Breast epithelium (tissue), 4 donors: Measurements from ENCODE around the gene VAV3. TPM values are rescaled to one million over a fixed set of nuclear protein-coding genes. Genes with fewer than 3 reads are reported as not detected.

Experiments used
- DNase-seq, 2 donors: peaks; one replicate each; pipeline ENCODE4 v3.0.0-alpha.2; 2019; ENCODE audit warnings: low spot score in 2 of 2
- H3K27ac ChIP-seq, 2 donors: fragments of 200-600 bp; sonication (generic) in 1 of 2; one replicate each; pipeline ENCODE4 v1.5.1; 2016 to 2019; ENCODE audit warnings: mild to moderate bottlenecking in 1 of 2
- H3K27me3 ChIP-seq, 2 donors: fragments of 200-600 bp; sonication (generic) in 1 of 2; one replicate each; pipeline versions ENCODE4 v1.5.1 to v1.6.0; 2017 to 2019; ENCODE audit warnings: control low read depth in 1 of 2, mild to moderate bottlenecking in 1 of 2
- H3K36me3 ChIP-seq: fragments of 200-600 bp; one replicate; pipeline ENCODE4 v1.5.1; 2019
- H3K4me1 ChIP-seq, 2 donors: fragments of 200-600 bp; sonication (generic); one replicate each; pipeline ENCODE4 v1.5.1; 2016 to 2019; ENCODE audit warnings: control low read depth in 1 of 2
- H3K4me3 ChIP-seq, 3 donors: fragments of 200-600 bp; sonication (generic); 1 replicate in 2 of 3; 2 replicates in 1 of 3; pipeline ENCODE4 v1.5.1; 2016 to 2019; ENCODE audit warnings: mild to moderate bottlenecking in 3 of 3, moderate library complexity in 2 of 3
- H3K9me3 ChIP-seq, 2 donors: fragments of 200-600 bp; sonication (generic) in 1 of 2; one replicate each; pipeline ENCODE4 v1.5.1; 2016 to 2019; ENCODE audit warnings: control low read depth in 1 of 2
- POLR2A ChIP-seq: fragments of 450-650 bp; IDR thresholded peaks from one replicate; pipeline ENCODE4 v1.6.1; 2016; ENCODE audit warnings: antibody characterized with exemption, mild to moderate bottlenecking, moderate library complexity
- POLR2AphosphoS5 ChIP-seq, 3 donors: sonication (generic); formaldehyde crosslinking; IDR thresholded peaks; one replicate each; pipeline ENCODE4 v1.6.1; 2017; ENCODE audit warnings: antibody characterized with exemption in 3 of 3
- intact Hi-C: fragments of 100-400 bp; cut with DNase I; formaldehyde crosslinking; loops from one replicate; pipeline ENCODE4 v1.15.1; 2023; ENCODE audit warnings: low total_unique reads
- total RNA-seq, 3 donors: library from RNA; depleted of rRNA; stranded (reverse); fragments of >200 nt; gene quantifications; one replicate each; pipeline ENCODE4 v1.1.0, GENCODE V29; 2016
- TF ChIP-seq, protein P1 (sequence below), 3 donors: fragments of 450-650 bp; IDR thresholded peaks; one replicate each; pipeline ENCODE4 v1.5.1; 2016 to 2017; ENCODE audit warnings: antibody characterized with exemption in 3 of 3, mild to moderate bottlenecking in 3 of 3, moderate library complexity in 3 of 3

The VAV3 gene
- total RNA-seq, 3 donors from 2014 or later: 8.0 to 153 (median 113) TPM

DNA sequence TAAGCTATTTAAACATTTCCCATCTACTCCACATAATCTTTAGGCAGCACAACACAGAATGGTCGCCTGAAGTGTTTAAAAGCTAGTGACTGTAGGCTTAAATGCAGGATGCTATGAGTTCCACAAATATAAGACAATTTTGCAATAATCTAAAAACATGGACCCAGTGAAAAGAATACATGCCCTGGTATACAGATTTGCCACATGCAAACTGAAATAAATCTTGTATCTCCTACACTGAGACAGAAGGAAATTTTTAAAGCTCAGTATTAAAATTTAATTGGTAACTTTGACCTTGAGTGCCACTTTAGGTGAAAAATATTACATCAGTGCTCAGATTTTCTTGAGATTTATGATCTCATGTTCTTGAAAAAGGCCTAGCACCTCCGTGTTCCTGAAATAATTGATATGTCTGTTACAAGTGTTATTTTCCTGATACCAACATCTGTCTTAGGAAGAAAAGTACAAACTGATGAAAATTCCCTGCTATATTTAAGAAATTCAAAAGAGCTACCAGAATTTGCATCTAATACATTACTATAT lies 285.5 kb downstream of the VAV3 start:
- Histone ChIP-seq H3K9me3 (peaks cover 3 to 4% of the 10 kb centered on the region in 2 donors), H3K36me3 (no peaks in the 10 kb centered on the region), H3K27ac (no peak overlapping the region), H3K4me1 (no peaks in the 10 kb centered on the region), H3K27me3 (no peaks in the 10 kb centered on the region), H3K4me3 (no peak overlapping the region)
- TF ChIP-seq POLR2A: no peak
- TF ChIP-seq, protein P1, sequence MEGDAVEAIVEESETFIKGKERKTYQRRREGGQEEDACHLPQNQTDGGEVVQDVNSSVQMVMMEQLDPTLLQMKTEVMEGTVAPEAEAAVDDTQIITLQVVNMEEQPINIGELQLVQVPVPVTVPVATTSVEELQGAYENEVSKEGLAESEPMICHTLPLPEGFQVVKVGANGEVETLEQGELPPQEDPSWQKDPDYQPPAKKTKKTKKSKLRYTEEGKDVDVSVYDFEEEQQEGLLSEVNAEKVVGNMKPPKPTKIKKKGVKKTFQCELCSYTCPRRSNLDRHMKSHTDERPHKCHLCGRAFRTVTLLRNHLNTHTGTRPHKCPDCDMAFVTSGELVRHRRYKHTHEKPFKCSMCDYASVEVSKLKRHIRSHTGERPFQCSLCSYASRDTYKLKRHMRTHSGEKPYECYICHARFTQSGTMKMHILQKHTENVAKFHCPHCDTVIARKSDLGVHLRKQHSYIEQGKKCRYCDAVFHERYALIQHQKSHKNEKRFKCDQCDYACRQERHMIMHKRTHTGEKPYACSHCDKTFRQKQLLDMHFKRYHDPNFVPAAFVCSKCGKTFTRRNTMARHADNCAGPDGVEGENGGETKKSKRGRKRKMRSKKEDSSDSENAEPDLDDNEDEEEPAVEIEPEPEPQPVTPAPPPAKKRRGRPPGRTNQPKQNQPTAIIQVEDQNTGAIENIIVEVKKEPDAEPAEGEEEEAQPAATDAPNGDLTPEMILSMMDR (IDR thresholded peaks at IDR 0.05): no peak
- intact Hi-C loops: no loop called here
- no peak for DNase-seq

DNA sequence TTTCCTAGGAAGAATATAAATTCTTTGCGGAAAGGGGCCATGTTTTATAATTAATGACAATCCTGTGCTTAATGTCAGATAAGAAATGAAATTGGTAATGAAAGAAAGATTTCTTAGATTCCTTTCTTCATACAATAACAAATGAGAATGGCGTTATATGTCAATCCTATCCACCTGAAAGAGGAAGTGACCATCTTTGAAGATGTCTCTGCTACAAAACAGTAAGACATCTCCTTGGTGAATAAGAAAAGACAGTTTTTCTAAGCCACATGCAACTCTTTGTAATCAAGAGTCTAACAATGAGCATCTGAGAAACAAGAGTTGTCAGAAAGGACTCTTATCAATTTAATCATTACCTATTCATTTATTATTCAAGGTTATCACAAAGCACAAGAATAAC lies 286.0 kb downstream of the VAV3 start:
- H3K27ac ChIP-seq: no peak overlapping the region
- no peak for DNase-seq

DNA sequence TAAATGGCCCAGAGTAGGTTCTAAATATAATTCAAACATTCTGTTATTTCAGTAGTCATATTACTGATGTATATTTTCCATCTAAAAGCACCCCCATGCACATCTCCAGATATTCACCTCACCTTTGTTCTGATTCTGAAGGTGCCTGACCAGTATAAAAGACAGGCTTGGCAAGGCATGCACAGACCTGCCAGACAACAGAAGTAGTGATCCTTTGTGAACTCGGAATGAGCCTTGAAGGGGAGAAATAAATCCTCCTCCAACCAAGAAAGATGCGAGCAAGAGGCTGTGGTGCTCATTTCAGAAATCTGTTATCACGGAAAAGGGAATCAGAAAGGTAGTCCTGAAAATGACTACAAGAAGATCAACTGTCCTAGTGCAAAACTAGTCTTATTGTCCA lies 287.3 kb downstream of the VAV3 start:
- H3K27ac ChIP-seq: peak overlapping the region; percentile 23 to 33
- H3K4me3 ChIP-seq: no peak overlapping the region
- intact Hi-C loops: no loop called here
- TF ChIP-seq POLR2AphosphoS5 (IDR thresholded peaks at IDR 0.05): no peak
- TF ChIP-seq, protein P1 (IDR thresholded peaks at IDR 0.05): no peak
- TF ChIP-seq POLR2A: no peak
- H3K36me3 ChIP-seq: no peaks in the 10 kb centered on the region
- no peaks in the 10 kb centered on the region for H3K27me3 ChIP-seq
- H3K9me3 ChIP-seq: peaks cover 3 to 4% of the 10 kb centered on the region in 2 donors
- peak in 1 of 2 donors; percentile 34 for DNase-seq
- H3K4me1 ChIP-seq: no peaks in the 10 kb centered on the region

More for the DNA sequence above, 286.0 kb downstream of the VAV3 start:
- TF ChIP-seq, protein P1 (IDR thresholded peaks at IDR 0.05): no peak
- TF ChIP-seq POLR2AphosphoS5 (IDR thresholded peaks at IDR 0.05): no peak
- intact Hi-C loops: no loop called here
- H3K9me3 ChIP-seq: peaks cover 3 to 4% of the 10 kb centered on the region in 2 donors
- H3K27me3 ChIP-seq: no peaks in the 10 kb centered on the region
- no peak overlapping the region for H3K4me3 ChIP-seq
- no peaks in the 10 kb centered on the region for H3K4me1 ChIP-seq
- H3K36me3 ChIP-seq: no peaks in the 10 kb centered on the region

DNA sequence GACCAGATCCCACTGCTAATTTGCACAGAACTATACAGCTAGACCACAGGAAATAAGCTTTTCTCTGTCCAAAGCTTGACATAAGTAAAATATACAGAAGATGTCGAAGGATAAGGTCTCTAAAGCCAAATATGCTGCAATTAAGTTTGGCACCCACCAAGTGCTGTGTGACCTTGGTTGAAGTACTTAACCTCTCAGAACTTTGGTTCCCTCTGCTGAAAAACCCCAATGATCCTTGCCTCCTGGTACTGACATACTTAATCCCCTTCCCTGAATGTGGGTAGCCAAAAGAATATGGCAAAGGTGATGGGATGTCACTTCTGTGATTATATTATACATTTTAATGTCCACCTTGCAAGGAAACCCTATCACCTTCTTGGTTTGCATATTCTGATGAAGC lies 290.5 kb downstream of the VAV3 start:
- Histone ChIP-seq H3K27ac (no peak overlapping the region), H3K4me1 (no peaks in the 10 kb centered on the region), H3K36me3 (no peaks in the 10 kb centered on the region), H3K9me3 (peaks cover 3 to 4% of the 10 kb centered on the region in 2 donors), H3K27me3 (no peaks in the 10 kb centered on the region), H3K4me3 (no peak overlapping the region)
- no peak for DNase-seq
- TF ChIP-seq POLR2AphosphoS5 (IDR thresholded peaks at IDR 0.05) (no peak), POLR2A (no peak)
- TF ChIP-seq, protein P1 (IDR thresholded peaks at IDR 0.05): no peak
- intact Hi-C loops: no loop called here

DNA sequence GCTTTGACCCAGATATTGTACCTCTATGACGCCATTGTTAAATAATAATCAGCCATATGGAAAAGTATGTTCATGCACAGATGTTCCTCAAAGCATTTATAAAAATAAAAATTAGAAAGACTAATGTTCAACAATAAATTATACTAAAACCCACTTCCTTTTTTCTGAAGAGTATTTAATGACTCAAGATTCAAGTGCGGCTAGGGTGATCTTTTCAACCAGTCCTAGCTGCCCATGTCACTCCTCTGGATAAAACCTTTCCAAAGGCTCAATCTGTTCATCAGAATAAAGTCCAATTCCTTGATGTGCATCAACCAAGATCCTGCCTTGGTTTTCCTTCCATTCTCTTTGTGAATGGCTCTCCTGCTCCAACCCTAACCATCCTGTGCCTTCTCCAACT lies 292.0 kb downstream of the VAV3 start:
- no peaks in the 10 kb centered on the region for H3K4me1 ChIP-seq
- no peak for DNase-seq
- no peaks in the 10 kb centered on the region for H3K27me3 ChIP-seq
- H3K36me3 ChIP-seq: no peaks in the 10 kb centered on the region
- no peak overlapping the region for H3K4me3 ChIP-seq
- intact Hi-C loops: no loop called here
- H3K27ac ChIP-seq: no peak overlapping the region
- peaks cover 3 to 4% of the 10 kb centered on the region in 2 donors for H3K9me3 ChIP-seq
- TF ChIP-seq POLR2AphosphoS5 (IDR thresholded peaks at IDR 0.05): no peak
